Measurements from ENCODE around the gene YAE1. TPM values are rescaled to one million over a fixed set of nuclear protein-coding genes. Genes with fewer than 3 reads are reported as not detected.

The YAE1 gene
- total and polyA plus RNA-seq, 2 of the 13 experiments (the other 11 are each of a cell fraction or from before 2014, with no cell fraction given), result 18.7 to 28.3 TPM

DNA sequence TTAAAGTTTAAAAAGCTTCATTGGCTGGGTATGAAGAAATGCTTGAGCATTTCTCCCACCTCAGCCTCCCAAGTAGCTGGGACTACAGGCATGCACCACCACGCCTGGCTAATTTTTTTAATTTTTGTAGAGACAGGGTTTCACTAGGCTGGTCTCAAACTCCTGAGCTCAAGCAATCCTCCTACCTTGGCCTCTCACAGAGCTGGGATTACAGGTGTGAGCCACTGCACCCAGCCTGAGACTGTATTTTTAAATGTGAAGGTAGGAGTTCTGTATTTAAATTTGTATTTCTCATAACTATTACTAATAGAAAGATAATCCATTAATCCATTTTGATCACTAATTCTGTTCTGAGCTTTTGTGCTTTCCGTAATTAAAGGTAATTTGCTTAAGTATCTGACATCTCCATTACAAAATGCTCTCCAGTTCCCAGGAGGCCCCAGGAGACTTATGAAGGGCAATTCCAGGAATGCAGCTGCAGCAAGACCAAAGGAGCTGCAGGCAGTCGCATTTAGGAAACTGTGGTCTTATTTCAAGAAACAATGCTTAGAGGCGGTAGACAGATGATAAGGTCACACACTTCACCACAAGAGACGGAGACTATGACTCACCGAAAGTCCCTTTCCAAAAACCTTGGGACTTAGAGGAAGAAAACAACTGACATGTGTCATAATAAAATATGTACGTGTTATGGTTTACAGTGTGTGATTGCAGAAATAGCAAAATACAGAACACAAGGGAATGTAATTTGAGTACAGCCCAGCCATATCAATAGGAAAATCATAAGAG, 23.3 kb downstream of the YAE1 start:
- H3K4me1 ChIP-seq (ENCODE audit: insufficient read depth, low read length), result no peaks in the 10 kb centered on the region
- ChIA-PET CTCF (ENCODE audit: low intra/inter-chr PET ratio, low total read pairs) (no interaction called here), POLR2A (no interaction called here)
- H3K4me3 ChIP-seq (replicated peaks in 1 of 3; ENCODE audit: insufficient read depth in 1 of 3, low read depth in 2 of 3, low read length in 3 of 3), result no peak overlapping the region
- no peak overlapping the region for H3K27ac ChIP-seq (ENCODE audit: extremely low read length, insufficient read depth, low read length)
- no peaks in the 10 kb centered on the region for H4K20me1 ChIP-seq (ENCODE audit: insufficient read depth, low read length)
- H3K27me3 ChIP-seq (ENCODE audit: control insufficient read depth in 1 of 2, insufficient read depth in 2 of 2, low read length in 2 of 2), result no peaks in the 10 kb centered on the region
- TF ChIP-seq ZNF552 (CRISPR knock-in tag; IDR thresholded peaks at IDR 0.05; ENCODE audit: borderline replicate concordance) (no peak), IKZF1 (IDR thresholded peaks at IDR 0.05) (no peak), ZNF530 (CRISPR knock-in tag; IDR thresholded peaks at IDR 0.05; ENCODE audit: low read depth) (no peak), CREB1 (IDR thresholded peaks at IDR 0.05) (0 out of 2 replicates have a peak, but pooled peaks have one; percentile 6), CREB1 (CRISPR knock-in tag; IDR thresholded peaks at IDR 0.05) (no peak), HOXA7 (CRISPR knock-in tag; IDR thresholded peaks at IDR 0.05) (no peak)
- TF ChIP-seq, protein P1, sequence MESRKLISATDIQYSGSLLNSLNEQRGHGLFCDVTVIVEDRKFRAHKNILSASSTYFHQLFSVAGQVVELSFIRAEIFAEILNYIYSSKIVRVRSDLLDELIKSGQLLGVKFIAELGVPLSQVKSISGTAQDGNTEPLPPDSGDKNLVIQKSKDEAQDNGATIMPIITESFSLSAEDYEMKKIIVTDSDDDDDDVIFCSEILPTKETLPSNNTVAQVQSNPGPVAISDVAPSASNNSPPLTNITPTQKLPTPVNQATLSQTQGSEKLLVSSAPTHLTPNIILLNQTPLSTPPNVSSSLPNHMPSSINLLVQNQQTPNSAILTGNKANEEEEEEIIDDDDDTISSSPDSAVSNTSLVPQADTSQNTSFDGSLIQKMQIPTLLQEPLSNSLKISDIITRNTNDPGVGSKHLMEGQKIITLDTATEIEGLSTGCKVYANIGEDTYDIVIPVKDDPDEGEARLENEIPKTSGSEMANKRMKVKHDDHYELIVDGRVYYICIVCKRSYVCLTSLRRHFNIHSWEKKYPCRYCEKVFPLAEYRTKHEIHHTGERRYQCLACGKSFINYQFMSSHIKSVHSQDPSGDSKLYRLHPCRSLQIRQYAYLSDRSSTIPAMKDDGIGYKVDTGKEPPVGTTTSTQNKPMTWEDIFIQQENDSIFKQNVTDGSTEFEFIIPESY (CRISPR knock-in tag; IDR thresholded peaks at IDR 0.05), result no peak
- TF ChIP-seq, protein P2, sequence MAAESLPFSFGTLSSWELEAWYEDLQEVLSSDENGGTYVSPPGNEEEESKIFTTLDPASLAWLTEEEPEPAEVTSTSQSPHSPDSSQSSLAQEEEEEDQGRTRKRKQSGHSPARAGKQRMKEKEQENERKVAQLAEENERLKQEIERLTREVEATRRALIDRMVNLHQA (CRISPR knock-in tag; IDR thresholded peaks at IDR 0.05), result no peak
- H3K4me2 ChIP-seq (ENCODE audit: low read depth, low read length), result no peak overlapping the region
- BruUV-seq (replicated peaks), result no TSS peak
- no peak overlapping the region for H2AFZ ChIP-seq (ENCODE audit: low read length)
- no peaks in the 10 kb centered on the region for H3K36me3 ChIP-seq (replicated peaks in 1 of 2; ENCODE audit: control insufficient read depth in 1 of 2, insufficient read depth in 2 of 2, low read length in 2 of 2)
- H3K79me2 ChIP-seq (ENCODE audit: insufficient read depth, low read length), result no peaks in the 10 kb centered on the region
- DNase-seq (ENCODE audit: low spot score), result no peak
- no peak for ATAC-seq
- intact Hi-C loops (cut with micrococcal nuclease; ENCODE audit: unreplicated experiment), result loop anchor here (10.0 kb wide), 1 partner anchor 455 kb away; no protein-coding TSS in a partner anchor
- no peak for FAIRE-seq
- in situ Hi-C loops (cut with HindIII; ENCODE audit: extremely low pct_ligation_motif_present, low pct_unique_long_range_greater_than_20kb), result no loop called here
- WGBS (ENCODE audit: low lambda C conversion rate), result 90% methylated on average over 7 of the region's 7 CpGs
- no peak overlapping the region for H3K9ac ChIP-seq (ENCODE audit: insufficient read depth, low read depth, low read length)
- no peaks in the 10 kb centered on the region for H3K9me3 ChIP-seq (ENCODE audit: low read length)

Measured in HepG2 (cell line).